ENCODE data around the gene MAJIN. TPM values are rescaled to one million over a fixed set of nuclear protein-coding genes. Genes with fewer than 3 reads are reported as not detected.
A peak's percentile ranks its signal among the peaks of the same experiment; 100 is the strongest.

Gene MAJIN
- total and polyA plus RNA-seq, 9 of the 15 experiments (the other 6 are each of a cell fraction or from before 2014, with no cell fraction given) = 0.17 to 0.83 (median 0.24) TPM; not detected in 2

DNA sequence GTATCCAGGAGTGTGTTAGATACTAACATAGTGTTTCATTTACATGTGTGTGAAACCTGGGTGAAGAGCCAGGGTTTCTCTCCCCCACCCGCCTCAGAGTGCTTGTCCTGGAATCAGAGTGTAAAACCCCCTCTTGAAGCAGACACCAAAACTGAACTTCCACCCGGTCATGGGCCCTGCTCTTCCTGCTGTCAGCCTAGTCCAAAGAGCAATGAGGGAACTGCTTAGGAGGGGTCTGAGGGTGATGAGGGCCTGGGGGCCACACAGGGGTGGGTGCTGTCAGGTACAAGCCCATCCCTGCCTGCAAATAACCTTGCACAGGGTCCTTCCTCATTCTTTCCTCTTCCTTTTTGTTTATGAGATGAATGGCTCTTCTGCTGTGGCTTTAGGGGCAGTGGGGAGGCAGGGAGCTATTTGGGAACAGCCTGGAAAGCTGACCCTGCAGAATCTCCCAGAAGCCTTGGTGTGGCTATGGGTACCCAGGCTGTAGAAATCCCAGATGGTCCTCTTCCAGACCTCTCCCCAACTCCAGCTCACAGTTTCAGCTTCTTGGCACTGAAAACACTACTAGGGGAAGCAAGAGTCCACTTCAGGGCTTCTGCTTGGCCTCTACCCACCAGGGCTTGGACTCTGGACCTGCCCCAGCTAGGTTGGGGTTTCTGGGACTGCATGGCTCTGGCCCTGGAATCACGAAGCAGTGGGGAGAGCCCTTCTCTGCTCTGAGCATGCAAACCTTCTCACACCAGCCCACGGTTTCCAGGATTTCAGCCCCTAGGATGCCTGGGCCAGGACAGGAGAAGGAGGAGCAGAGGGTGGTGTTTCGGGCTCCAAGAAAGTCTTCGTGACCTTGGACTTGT, 16.3 kb upstream of the MAJIN start:
- Histone ChIP-seq H3K4me1 (replicated peaks in 1 of 2; ENCODE audit: control insufficient read depth in 2 of 2, insufficient read depth in 2 of 2, low read length in 2 of 2) (peaks cover 7 to 22% of the 10 kb centered on the region in 2 experiments; a peak in 3 of 5 replicates), H3K79me2 (ENCODE audit: control insufficient read depth, insufficient read depth, low read length) (no peaks in the 10 kb centered on the region), H3K27ac (ENCODE audit: extremely low read depth, low read depth, low read length) (no peak overlapping the region), H3K27me3 (ENCODE audit: control insufficient read depth in 2 of 2, insufficient read depth in 2 of 2, low read length in 2 of 2) (no peaks in the 10 kb centered on the region), H3K9ac (ENCODE audit: insufficient read depth in 1 of 2, low read depth in 2 of 2, low read length in 2 of 2) (peak overlapping the region in 1 of 2 experiments; percentile 75; a peak in 1 of 4 replicates), H4K20me1 (replicated peaks; ENCODE audit: control insufficient read depth, insufficient read depth, low read length) (no peaks in the 10 kb centered on the region), H3K9me1 (ENCODE audit: control insufficient read depth, insufficient read depth, low read length) (no peaks in the 10 kb centered on the region), H3K36me3 (ENCODE audit: control insufficient read depth, insufficient read depth, low read length) (no peaks in the 10 kb centered on the region), H3K9me3 (replicated peaks; ENCODE audit: control insufficient read depth, insufficient read depth, low read depth, low read length) (no peaks in the 10 kb centered on the region), H3K4me2 (ENCODE audit: insufficient read depth, low read length) (no peak overlapping the region), H2AFZ (ENCODE audit: low read depth, low read length) (no peak overlapping the region), H3K4me3 (no peak overlapping the region)
- 80% methylated on average over 6 of the region's 6 CpGs for WGBS (ENCODE audit: insufficient coverage, low coverage, missing lambda C conversion rate)
- ChIA-PET CTCF (ENCODE audit: low intra/inter-chr PET ratio) (interaction anchor here (0.6 kb wide), 1 partner anchor 75 kb away, joined by 3 read pairs; no protein-coding TSS in a partner anchor), POLR2A (interaction anchor here (0.7 to 1.5 kb wide), 4 partner anchors 9 to 512 kb away, joined by 3 to 5 read pairs (median 3); partner anchors contain the start of gene BATF2)
- in situ Hi-C loops (cut with MboI) (no loop called here), intact Hi-C loops (cut with micrococcal nuclease) (no loop called here)
- ATAC-seq (no peak), DNase-seq (ENCODE audit: extremely low read depth in 1 of 4, low spot score in 3 of 4) (no peak), FAIRE-seq (no peak)
- TF ChIP-seq PHF21A (IDR thresholded peaks at IDR 0.05; ENCODE audit: borderline replicate concordance, low read depth) (no peak), MGA (IDR thresholded peaks at IDR 0.05) (no peak), NONO (IDR thresholded peaks at IDR 0.05; ENCODE audit: low read depth in 2 of 2, low read length in 1 of 2) (no peak), MCM3 (IDR thresholded peaks at IDR 0.05) (no peak), SRSF9 (IDR thresholded peaks at IDR 0.05; ENCODE audit: borderline replicate concordance, low read depth, low read length) (no peak)
- BruUV-seq (replicated peaks) = TSS peak; percentile 39

Data from K562 (cell line).